Stimulated activated CD4-positive, alpha-beta T cell treated with anti-CD3 and anti-CD28 coated beads, TNF-alpha, amount 100 ng/mL, for 48 hours (primary cell): Measurements from ENCODE around the gene ZNF445.
"Not testable (repeated sequence)": the region's sequence is repeated elsewhere in the genome, so short reads cannot be mapped to it uniquely, and the experiment has no call there.

Source experiments
- DNase-seq, 3 donors: peaks; one replicate each; pipeline ENCODE4 v3.0.0-alpha.2; 2020; ENCODE audit warnings: low read depth in 3 of 3

ZNF445 gene

GRCh38 chr3:44476181-44476611, 1.3 kb downstream of the ZNF445 start:
- DNase-seq = no peak

GRCh38 chr3:44474886-44475285, 2.6 kb downstream of the ZNF445 start:
- DNase-seq = not testable (repeated sequence)

DNA sequence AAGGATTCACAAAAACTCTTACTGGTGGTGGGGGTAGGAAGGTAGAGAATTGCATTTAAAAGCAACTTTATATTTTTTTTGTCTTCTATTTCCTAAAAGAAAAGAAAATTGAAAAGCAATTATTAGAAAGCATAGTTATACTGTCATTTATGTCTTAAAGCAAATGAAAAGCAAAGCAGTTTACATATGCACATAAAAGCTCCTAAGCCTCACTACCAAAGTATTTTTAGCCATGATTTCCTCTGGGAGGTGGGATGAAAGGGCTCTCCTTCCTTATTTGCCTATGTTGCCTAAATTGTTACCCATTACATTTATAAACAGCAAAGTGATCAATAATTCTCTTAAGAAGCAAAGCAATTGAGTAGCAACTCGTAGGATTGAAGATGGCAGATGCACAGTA, 7.0 kb downstream of the ZNF445 start:
- DNase-seq = no peak

- DNase-seq = no peak
These were observed 7.6 kb downstream of the ZNF445 start for GRCh38 chr3:44469914-44470313.

- peak in 2 of 3 donors; percentile 36 to 41 for DNase-seq
These were observed 8.6 kb downstream of the ZNF445 start for GRCh38 chr3:44468572-44469520.

GRCh38 chr3:44468099-44468537, 9.4 kb downstream of the ZNF445 start:
- not testable (repeated sequence) for DNase-seq

- DNase-seq = no peak
These were observed 10.2 kb downstream of the ZNF445 start for GRCh38 chr3:44467241-44467640.

- DNase-seq = not testable (repeated sequence)
These were observed 12.6 kb downstream of the ZNF445 start for GRCh38 chr3:44464920-44465319.

DNA sequence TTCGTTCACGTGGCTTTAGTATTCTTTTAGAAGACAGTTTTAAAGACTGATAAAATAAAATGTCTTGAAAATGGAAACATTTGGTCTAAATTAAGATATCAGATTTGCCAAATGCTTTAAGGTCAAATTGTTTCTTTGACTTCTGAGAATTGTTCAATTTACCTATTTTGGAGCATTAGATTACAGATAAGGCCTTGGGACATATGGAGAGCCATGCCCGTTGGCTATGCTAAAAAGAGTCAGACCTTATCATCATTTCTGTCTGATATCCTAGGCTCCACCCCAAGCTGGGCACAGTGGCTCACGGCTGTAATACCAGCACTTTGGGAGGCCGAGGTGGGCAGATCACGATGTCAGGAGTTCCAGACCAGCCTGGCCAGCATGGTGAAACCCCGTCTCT, 13.0 kb downstream of the ZNF445 start:
- no peak for DNase-seq

GRCh38 chr3:44460050-44460449, 17.4 kb downstream of the ZNF445 start:
- not testable (repeated sequence) for DNase-seq

DNA sequence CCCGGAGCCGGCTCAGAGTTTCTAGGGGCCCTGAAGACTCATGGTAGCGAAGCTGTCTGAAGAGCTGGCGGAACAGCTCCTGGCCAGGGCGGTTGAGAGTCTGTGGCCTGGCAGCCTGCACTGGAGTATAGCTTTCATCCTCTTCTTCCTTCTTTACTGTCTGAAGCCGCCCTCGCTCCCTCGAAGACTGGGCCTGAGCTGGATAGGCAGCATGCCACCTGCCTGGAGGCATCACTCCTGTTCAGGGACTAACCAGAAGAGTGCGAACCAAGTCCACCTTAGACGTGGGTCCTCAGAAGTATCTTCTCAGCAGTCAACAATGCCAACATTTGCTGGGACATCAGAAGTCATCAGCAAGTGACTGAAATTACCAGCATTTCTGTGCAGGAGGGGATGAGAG, 22.2 kb downstream of the ZNF445 start:
- no peak for DNase-seq

- no peak for DNase-seq
These were observed 23.2 kb downstream of the ZNF445 start for GRCh38 chr3:44454258-44454657.

DNA sequence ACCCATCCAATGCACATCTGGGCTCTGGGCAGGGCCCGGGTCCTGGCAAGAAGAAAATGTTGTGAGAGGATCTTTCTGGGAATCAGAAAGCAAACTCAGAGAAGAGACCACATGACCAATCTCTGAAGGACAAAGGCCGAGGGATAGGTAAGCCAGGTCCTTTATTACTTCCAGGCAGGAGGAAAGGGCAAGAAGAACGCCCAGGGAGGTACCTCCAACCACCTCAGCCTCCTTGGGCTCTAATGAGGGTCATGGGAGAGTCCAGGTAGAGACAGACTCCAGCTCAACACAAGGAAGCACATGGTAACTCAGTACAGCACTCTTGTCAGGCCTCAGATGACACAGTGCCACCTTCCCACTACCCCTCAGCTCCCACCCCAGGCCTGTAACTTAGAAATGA, 26.0 kb downstream of the ZNF445 start:
- DNase-seq = no peak

GRCh38 chr3:44446929-44447328, 30.5 kb downstream of the ZNF445 start:
- no peak for DNase-seq

DNA sequence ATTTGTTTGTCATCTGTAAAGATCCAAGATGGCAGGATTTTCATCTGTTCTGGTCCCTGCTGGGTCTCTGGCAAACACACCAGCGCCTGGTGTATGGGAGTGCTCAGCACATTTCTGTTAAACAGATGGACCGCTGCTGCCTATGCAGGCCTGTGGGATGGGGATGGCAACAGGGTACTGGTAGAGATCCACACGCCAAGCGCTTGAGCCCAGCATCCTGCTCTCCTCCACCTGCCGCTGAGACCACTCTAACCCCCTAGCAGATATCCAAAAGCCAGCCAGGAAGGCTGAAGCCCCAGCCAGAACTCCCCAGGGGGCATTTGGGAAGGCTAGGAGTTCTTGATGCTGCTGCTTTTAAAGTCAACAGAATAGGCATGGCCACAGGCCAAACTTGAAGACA, 31.7 kb downstream of the ZNF445 start:
- DNase-seq = no peak

- DNase-seq = no peak
These were observed 32.4 kb downstream of the ZNF445 start for GRCh38 chr3:44444896-44445691.

- no peak for DNase-seq
These were observed 33.0 kb downstream of the ZNF445 start for GRCh38 chr3:44444437-44444836.

GRCh38 chr3:44442596-44443309, 34.7 kb downstream of the ZNF445 start:
- no peak for DNase-seq

- DNase-seq = peak; percentile 38 to 72 (median 55)
These were observed 37.8 kb downstream of the ZNF445 start for GRCh38 chr3:44439499-44440295.

GRCh38 chr3:44437800-44438199, 39.7 kb downstream of the ZNF445 start:
- no peak for DNase-seq

- DNase-seq = no peak
These were observed 41.3 kb downstream of the ZNF445 start for GRCh38 chr3:44436181-44436580.
